Ishikawa (cell line): Measurements from ENCODE around the gene HDLBP.

ENCODE experiments used
- CEBPB ChIP-seq: IDR thresholded peaks from 2 replicates; pipeline ENCODE4 v1.6.1; 2012
- CREB1 ChIP-seq: IDR thresholded peaks from 2 replicates; pipeline ENCODE4 v1.6.1; 2012; ENCODE audit warnings: low read depth
- EGR1 ChIP-seq: IDR thresholded peaks from 2 replicates; pipeline ENCODE4 v1.6.1; 2012
- EP300 ChIP-seq: IDR thresholded peaks from 2 replicates; pipeline ENCODE4 v1.6.1; 2012; ENCODE audit warnings: borderline replicate concordance
- FOXM1 ChIP-seq: IDR thresholded peaks from 2 replicates; pipeline ENCODE4 v1.6.1; 2012; ENCODE audit warnings: low read depth, borderline replicate concordance
- NFIC ChIP-seq: IDR thresholded peaks from 2 replicates; pipeline ENCODE4 v1.6.1; 2012
- RAD21 ChIP-seq: IDR thresholded peaks from 2 replicates; pipeline ENCODE4 v1.6.1; 2012; ENCODE audit warnings: low read depth
- TAF1 ChIP-seq: IDR thresholded peaks from 2 replicates; pipeline ENCODE4 v1.6.1; 2012; ENCODE audit warnings: low read depth, mild to moderate bottlenecking
- TCF12 ChIP-seq: IDR thresholded peaks from 2 replicates; pipeline ENCODE4 v1.6.1; 2012; ENCODE audit warnings: low read depth
- TEAD4 ChIP-seq: IDR thresholded peaks from 2 replicates; pipeline ENCODE4 v1.6.1; 2012
- YY1 ChIP-seq: IDR thresholded peaks from 2 replicates; pipeline ENCODE4 v1.6.1; 2012; ENCODE audit warnings: low read depth
- ZBTB7A ChIP-seq: IDR thresholded peaks from 2 replicates; pipeline ENCODE4 v1.6.1; 2012; ENCODE audit warnings: low read depth
- TF ChIP-seq, protein P1 (sequence below): IDR thresholded peaks from 2 replicates; pipeline ENCODE4 v1.6.1; 2012
- TF ChIP-seq, protein P2 (sequence below): IDR thresholded peaks from 2 replicates; pipeline ENCODE4 v1.6.1; 2012; ENCODE audit warnings: low read depth, mild to moderate bottlenecking
- TF ChIP-seq, protein P3 (sequence below): IDR thresholded peaks from 2 replicates; pipeline ENCODE4 v1.6.1; 2012

Gene HDLBP

DNA sequence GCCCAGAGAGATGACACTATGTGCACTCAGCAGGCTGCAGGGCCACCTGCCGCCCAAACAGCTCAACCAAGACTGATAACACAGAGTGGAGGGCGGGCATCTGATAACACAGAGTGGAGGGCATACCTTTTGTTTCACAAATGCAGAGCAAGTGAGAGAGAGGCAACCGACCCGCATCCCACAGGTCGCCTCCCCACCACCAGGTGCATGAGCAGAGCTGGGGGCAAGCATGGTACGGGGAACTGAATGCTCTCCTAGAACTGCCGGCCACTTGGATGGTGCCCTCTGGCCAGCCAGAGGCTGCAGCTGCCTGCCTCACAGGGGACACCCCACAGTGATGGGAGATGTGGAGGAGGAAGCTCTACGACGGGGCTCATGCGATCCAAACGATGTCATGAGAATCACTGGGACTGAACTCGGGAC is 77.5 kb downstream of the HDLBP start:
- TF ChIP-seq NFIC (no peak), ZBTB7A (no peak), EGR1 (no peak), CEBPB (no peak)

DNA sequence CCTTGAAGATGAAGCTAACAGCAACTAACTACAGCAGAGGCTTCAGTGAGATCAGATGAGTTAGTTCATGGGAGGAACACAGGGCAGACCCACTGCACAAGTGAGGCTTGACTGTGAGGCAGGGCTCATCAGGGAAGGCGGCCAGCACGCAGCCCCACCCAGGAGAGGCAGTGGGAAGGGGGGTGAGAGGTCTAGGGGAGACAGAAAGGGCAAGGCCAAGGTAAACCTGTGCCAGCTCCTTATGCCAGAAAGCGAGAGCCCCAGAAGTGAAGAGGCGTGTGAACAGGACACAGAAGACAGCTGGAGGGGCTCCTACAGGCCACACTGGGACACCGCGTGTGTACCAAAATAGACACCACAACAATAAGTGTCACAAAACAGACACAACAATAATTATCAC is 78.4 kb downstream of the HDLBP start:
- TF ChIP-seq RAD21 (no peak), NFIC (no peak), CREB1 (no peak), FOXM1 (no peak), EP300 (no peak), TAF1 (no peak), YY1 (no peak)
- TF ChIP-seq, protein P1, sequence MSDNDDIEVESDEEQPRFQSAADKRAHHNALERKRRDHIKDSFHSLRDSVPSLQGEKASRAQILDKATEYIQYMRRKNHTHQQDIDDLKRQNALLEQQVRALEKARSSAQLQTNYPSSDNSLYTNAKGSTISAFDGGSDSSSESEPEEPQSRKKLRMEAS: no peak

DNA sequence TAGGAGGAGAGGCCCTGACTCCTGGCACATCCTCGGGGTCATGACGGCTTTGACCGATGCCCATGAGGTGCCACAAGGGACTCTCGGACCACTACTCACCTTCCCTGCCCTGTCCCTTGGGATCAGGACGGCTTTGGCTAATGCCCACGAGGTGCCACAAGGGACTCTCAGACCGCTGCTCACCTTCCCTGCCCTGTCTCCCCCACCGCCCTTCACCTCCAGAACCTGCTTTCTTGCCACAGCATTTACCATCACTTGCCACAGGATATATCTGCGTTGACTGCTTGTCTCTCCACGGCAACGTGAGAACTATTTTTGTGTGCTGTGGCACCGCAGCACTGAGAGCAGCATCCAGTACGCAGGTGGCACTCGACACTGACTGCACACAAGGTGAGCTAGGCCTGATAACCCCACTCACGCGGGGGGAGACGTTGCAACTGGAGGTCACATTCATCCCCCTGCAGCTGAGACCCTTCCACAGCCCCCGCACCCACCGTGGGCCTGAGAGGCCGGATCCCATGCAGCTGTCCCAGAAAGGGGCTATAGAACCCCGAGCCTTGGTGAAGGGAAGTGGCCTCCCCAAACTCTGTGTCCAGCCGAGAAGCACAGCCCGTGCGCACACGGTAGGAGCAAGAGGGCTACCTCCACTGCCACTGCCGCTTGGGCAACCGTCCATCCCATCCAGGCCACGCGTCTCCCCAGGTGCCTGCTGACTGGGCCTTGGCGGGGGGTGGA is 79.4 kb downstream of the HDLBP start:
- no peak for TF ChIP-seq TEAD4
- no peak for TF ChIP-seq CREB1
- TF ChIP-seq CEBPB: no peak
- TF ChIP-seq, protein P1: no peak
- TF ChIP-seq TCF12: no peak
- TF ChIP-seq NFIC: no peak
- no peak for TF ChIP-seq YY1
- no peak for TF ChIP-seq TAF1
- TF ChIP-seq EGR1: no peak

DNA sequence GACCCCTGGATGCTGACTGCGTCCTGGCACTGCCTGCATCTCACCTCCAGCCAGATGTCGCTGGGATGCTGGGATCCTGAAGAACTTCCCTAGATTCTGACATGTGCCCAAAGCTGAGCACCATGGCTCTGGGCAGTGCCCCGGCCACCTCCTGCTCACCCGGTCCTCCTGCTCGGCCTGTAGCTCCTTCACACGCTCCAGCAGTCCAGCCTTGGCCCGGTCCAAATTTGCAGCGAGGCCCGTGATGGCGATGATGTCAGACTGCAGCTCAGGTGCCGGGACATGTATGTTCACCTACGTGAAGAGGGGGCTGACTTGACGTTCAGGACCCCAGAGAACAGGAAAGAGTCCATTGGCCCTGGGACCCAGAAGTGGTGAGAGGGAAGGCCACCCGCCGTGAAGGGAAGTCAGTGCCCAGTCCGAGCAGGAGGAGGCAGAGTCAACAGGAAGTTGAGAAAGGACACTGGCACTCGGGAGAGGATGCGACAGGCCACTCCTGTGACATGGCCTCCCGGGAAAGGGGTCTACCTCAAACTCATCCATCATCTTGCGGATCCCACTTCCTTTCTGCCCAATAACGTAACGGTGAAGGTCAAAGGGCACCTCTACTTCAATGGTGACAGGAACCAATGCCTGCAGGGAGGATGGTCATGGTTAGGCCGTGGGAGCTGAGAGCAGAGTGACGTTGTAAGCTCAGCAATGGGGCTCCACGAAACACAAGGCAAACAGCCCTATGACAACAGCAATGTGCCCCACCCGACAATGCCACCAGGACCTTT is 80.3 kb downstream of the HDLBP start:
- TF ChIP-seq, protein P1: no peak
- TF ChIP-seq TAF1 (no peak), TEAD4 (no peak), FOXM1 (no peak), TCF12 (no peak), NFIC (no peak), CREB1 (no peak), RAD21 (no peak), EGR1 (no peak), ZBTB7A (no peak)
- TF ChIP-seq, protein P2, sequence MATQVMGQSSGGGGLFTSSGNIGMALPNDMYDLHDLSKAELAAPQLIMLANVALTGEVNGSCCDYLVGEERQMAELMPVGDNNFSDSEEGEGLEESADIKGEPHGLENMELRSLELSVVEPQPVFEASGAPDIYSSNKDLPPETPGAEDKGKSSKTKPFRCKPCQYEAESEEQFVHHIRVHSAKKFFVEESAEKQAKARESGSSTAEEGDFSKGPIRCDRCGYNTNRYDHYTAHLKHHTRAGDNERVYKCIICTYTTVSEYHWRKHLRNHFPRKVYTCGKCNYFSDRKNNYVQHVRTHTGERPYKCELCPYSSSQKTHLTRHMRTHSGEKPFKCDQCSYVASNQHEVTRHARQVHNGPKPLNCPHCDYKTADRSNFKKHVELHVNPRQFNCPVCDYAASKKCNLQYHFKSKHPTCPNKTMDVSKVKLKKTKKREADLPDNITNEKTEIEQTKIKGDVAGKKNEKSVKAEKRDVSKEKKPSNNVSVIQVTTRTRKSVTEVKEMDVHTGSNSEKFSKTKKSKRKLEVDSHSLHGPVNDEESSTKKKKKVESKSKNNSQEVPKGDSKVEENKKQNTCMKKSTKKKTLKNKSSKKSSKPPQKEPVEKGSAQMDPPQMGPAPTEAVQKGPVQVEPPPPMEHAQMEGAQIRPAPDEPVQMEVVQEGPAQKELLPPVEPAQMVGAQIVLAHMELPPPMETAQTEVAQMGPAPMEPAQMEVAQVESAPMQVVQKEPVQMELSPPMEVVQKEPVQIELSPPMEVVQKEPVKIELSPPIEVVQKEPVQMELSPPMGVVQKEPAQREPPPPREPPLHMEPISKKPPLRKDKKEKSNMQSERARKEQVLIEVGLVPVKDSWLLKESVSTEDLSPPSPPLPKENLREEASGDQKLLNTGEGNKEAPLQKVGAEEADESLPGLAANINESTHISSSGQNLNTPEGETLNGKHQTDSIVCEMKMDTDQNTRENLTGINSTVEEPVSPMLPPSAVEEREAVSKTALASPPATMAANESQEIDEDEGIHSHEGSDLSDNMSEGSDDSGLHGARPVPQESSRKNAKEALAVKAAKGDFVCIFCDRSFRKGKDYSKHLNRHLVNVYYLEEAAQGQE: no peak

DNA sequence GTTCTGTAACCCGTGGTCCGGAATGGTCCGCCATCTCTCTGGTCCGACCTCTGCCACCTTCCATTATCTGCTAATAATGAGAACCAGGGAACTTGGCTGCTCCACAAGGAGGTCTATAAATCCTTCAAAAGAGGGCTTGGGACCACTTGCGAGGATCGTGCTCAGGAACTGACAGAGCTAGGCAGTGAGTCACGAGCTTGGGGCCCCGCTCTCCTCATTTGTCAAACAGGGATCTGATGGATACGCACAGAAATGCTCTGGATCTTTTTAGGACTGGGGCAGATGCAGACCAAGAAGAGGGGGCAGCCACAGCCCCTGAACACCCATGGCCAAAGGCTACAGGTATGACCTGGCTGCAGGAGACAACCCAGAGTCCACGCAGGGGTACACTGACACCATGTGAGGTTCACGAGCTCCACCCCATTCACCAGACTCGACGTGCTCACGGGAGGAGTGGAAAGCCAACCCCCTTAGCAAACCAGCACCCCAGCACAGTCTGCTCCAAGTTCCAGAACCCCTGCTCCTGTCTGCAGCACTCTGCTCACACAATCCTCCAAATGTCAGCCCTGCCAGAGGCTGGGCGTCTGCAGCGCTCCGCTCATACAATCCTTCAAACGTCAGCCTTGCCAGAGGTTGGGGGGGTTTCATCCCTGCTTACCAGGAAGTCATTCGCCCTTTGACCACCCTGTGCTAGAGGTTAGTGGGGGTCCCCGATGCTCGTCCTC is 81.2 kb downstream of the HDLBP start:
- TF ChIP-seq TEAD4 (no peak), YY1 (no peak), CREB1 (no peak), EP300 (no peak), EGR1 (no peak), ZBTB7A (no peak), CEBPB (no peak), FOXM1 (no peak), TAF1 (no peak), RAD21 (no peak), NFIC (no peak), TCF12 (no peak)
- TF ChIP-seq, protein P3, sequence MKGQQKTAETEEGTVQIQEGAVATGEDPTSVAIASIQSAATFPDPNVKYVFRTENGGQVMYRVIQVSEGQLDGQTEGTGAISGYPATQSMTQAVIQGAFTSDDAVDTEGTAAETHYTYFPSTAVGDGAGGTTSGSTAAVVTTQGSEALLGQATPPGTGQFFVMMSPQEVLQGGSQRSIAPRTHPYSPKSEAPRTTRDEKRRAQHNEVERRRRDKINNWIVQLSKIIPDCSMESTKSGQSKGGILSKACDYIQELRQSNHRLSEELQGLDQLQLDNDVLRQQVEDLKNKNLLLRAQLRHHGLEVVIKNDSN: no peak
- TF ChIP-seq, protein P1: no peak
- TF ChIP-seq, protein P2: no peak
